ENCODE data around the gene SLC10A1.

Gene SLC10A1

DNA sequence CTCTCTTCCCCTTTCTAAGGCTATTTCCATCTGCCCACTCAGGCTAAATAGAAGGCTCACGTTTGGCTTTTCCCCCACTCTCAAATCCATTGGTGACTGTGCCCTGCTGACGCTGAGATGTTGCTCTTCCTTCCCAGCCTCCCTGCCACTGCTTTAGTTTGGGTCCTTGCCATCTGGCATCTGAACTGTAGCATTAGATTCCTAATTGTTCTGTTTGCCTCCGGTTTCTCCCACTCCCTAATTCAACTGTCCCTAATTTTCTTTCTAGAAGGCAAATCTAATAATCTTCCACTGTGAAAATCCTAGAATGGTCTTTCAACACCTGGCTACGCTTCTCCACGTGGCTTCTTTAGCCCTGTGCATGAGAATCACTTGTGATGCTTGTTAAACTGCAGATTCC lies 44.6 kb upstream of the SLC10A1 start:
- TF ChIP-seq, protein P1, sequence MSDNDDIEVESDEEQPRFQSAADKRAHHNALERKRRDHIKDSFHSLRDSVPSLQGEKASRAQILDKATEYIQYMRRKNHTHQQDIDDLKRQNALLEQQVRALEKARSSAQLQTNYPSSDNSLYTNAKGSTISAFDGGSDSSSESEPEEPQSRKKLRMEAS (IDR thresholded peaks at IDR 0.05; ENCODE audit: low read depth, low read length) = no peak
- no peak for TF ChIP-seq MYC (IDR thresholded peaks at IDR 0.05; ENCODE audit: low read depth, low read length)
- DNase-seq (ENCODE audit: low read depth) = no peak
- no peak overlapping the region for H3K4me3 ChIP-seq (ENCODE audit: low read depth, low read length)

DNA sequence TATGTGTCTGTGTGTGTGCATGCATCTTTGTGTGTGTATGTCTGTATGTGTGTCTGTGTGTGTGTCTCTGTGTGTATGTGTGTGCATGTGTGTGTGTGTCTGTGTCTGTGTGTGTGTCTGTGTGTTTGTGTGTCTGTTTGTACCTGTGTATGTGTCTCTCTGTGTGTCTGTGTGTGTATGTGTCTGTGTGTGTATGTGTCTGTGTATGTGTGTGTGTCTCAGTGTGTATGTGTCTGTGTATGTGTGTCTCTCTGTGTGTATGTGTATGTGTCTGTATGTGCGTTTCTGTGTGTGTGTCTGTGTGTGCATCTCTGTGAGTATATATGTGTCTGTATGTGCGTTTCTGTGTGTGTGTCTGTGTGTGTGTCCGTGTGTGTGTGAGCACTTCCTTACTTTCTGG lies 42.6 kb upstream of the SLC10A1 start:
- no peak for TF ChIP-seq POLR2A (IDR thresholded peaks at IDR 0.05; ENCODE audit: extremely low read depth, insufficient read length)
- TF ChIP-seq, protein P2, sequence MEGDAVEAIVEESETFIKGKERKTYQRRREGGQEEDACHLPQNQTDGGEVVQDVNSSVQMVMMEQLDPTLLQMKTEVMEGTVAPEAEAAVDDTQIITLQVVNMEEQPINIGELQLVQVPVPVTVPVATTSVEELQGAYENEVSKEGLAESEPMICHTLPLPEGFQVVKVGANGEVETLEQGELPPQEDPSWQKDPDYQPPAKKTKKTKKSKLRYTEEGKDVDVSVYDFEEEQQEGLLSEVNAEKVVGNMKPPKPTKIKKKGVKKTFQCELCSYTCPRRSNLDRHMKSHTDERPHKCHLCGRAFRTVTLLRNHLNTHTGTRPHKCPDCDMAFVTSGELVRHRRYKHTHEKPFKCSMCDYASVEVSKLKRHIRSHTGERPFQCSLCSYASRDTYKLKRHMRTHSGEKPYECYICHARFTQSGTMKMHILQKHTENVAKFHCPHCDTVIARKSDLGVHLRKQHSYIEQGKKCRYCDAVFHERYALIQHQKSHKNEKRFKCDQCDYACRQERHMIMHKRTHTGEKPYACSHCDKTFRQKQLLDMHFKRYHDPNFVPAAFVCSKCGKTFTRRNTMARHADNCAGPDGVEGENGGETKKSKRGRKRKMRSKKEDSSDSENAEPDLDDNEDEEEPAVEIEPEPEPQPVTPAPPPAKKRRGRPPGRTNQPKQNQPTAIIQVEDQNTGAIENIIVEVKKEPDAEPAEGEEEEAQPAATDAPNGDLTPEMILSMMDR (IDR thresholded peaks at IDR 0.05; ENCODE audit: low read depth, low read length) = no peak
- TF ChIP-seq MYC (IDR thresholded peaks at IDR 0.05; ENCODE audit: low read depth, low read length) = no peak
- TF ChIP-seq, protein P1 (IDR thresholded peaks at IDR 0.05; ENCODE audit: low read depth, low read length) = no peak
- no peak for DNase-seq (ENCODE audit: low read depth)
- no peak overlapping the region for H3K4me3 ChIP-seq (ENCODE audit: low read depth, low read length)

DNA sequence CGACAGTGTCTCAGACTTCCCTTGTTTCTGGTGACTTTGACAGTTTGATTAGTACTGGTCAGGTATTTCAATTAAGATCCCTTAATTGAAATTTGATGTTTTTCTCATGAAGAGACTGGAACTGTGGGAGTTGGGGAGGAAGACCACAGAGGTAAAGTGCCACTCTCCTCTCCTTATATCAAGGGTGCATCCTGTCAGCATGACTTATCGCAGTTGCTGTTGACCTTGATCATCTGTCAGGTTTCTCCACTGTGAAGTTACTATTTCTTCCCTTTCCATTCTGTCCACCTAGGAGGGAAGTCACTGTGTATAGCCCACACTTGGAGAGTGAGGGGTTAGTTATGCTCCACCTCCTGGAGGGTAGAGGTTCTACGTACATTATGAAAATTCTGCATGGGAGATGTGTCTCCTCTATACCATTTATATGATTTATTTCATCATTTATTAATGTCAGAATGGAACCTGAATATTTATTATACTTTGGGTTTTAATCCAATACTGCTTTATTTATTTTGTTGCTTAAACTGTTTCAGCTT lies 41.9 kb upstream of the SLC10A1 start:
- no peak overlapping the region for H3K4me3 ChIP-seq (ENCODE audit: low read depth, low read length)
- DNase-seq (ENCODE audit: low read depth) = peak; percentile 8
- no peak for TF ChIP-seq POLR2A (IDR thresholded peaks at IDR 0.05; ENCODE audit: extremely low read depth, insufficient read length)
- TF ChIP-seq, protein P2 (IDR thresholded peaks at IDR 0.05; ENCODE audit: low read depth, low read length) = no peak
- no peak for TF ChIP-seq MYC (IDR thresholded peaks at IDR 0.05; ENCODE audit: low read depth, low read length)
- TF ChIP-seq, protein P1 (IDR thresholded peaks at IDR 0.05; ENCODE audit: low read depth, low read length) = no peak

DNA sequence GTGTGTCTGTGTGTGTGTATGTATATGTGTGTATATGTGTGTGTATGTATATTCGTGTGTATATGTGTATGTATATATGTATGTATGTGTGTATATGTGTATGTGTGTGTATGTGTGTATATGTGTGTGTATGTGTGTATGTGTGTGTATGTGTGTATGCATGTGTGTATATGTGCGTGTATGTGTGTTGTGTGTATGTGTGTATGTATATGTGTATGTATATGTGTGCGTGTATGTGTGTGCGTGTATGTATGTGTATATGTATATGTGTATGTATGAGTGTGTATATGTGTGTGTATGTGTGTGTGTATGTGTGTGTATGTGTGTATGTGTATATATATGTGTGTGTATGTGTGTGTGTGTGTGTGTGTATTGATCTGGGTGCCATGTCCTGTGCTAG lies 31.8 kb upstream of the SLC10A1 start:
- TF ChIP-seq, protein P2 (IDR thresholded peaks at IDR 0.05; ENCODE audit: low read depth, low read length) = no peak
- TF ChIP-seq POLR2A (IDR thresholded peaks at IDR 0.05; ENCODE audit: extremely low read depth, insufficient read length) = no peak
- TF ChIP-seq MYC (IDR thresholded peaks at IDR 0.05; ENCODE audit: low read depth, low read length) = no peak
- TF ChIP-seq, protein P1 (IDR thresholded peaks at IDR 0.05; ENCODE audit: low read depth, low read length) = no peak
- H3K4me3 ChIP-seq (ENCODE audit: low read depth, low read length) = no peak overlapping the region
- no peak for DNase-seq (ENCODE audit: low read depth)

DNA sequence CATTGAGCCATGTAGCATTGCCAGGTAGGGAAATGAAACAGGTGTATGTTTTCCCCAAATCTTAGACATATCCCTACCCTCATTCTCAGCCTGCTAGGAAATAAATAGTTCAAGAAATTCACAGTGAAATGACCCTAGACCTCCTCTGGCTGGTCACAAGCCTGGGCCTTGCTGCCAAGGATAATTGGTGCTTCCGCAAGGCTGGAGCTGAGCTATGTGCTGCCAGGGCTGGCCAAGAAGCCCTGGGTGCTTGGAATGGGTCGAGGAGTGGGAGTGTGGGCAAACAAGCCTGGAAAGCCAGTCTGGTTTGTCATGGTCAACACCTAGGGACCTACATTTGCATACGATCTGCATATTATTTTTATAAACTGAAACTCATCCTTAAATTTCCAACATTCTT lies 31.3 kb upstream of the SLC10A1 start:
- TF ChIP-seq, protein P1 (IDR thresholded peaks at IDR 0.05; ENCODE audit: low read depth, low read length) = no peak
- TF ChIP-seq, protein P2 (IDR thresholded peaks at IDR 0.05; ENCODE audit: low read depth, low read length) = no peak
- TF ChIP-seq POLR2A (IDR thresholded peaks at IDR 0.05; ENCODE audit: extremely low read depth, insufficient read length) (no peak), MYC (IDR thresholded peaks at IDR 0.05; ENCODE audit: low read depth, low read length) (no peak)
- no peak overlapping the region for H3K4me3 ChIP-seq (ENCODE audit: low read depth, low read length)
- DNase-seq (ENCODE audit: low read depth) = no peak

DNA sequence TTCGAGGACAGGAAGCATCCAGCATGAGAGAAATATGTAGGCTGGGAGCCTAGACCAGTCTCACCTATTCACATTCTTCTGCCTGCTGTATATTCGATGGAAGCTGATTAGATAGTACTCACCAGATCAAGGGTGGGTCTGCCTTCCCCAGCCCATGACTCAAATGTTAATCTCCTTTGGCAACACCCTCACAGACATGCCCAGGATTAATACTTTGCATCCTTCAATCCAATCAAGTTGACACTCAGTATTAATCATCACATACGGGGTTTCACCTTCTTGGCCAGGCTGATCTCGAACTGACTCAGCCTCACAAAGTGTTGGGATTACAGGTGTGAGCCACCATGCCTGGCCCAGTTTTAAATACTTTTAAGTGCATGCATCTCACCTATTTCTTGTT lies 30.5 kb upstream of the SLC10A1 start:
- TF ChIP-seq MYC (IDR thresholded peaks at IDR 0.05; ENCODE audit: low read depth, low read length) (no peak), POLR2A (IDR thresholded peaks at IDR 0.05; ENCODE audit: extremely low read depth, insufficient read length) (no peak)
- TF ChIP-seq, protein P2 (IDR thresholded peaks at IDR 0.05; ENCODE audit: low read depth, low read length) = no peak
- TF ChIP-seq, protein P1 (IDR thresholded peaks at IDR 0.05; ENCODE audit: low read depth, low read length) = no peak
- DNase-seq (ENCODE audit: low read depth) = no peak
- H3K4me3 ChIP-seq (ENCODE audit: low read depth, low read length) = no peak overlapping the region
